Panc1 (cell line): ENCODE measurements around the gene TGFBR1.

ENCODE experiments used
- CTCF ChIP-seq: fragments of 450-650 bp; IDR thresholded peaks from 2 replicates; pipeline ENCODE4 v1.5.1; 2017; ENCODE audit warnings: mild to moderate bottlenecking
- POLR2AphosphoS5 ChIP-seq: IDR thresholded peaks from 2 replicates; pipeline ENCODE4 v1.6.1; 2012; ENCODE audit warnings: mild to moderate bottlenecking, low read depth, low read length, moderate library complexity
- REST ChIP-seq, 2 experiments: IDR thresholded peaks; 2 replicates each; pipeline ENCODE4 v1.6.1; 2011 to 2012; ENCODE audit warnings: low read depth in 2 of 2, control low read depth in 1 of 2, low read length in 1 of 2, mild to moderate bottlenecking in 1 of 2, moderate library complexity in 1 of 2; ENCODE audit not compliant: insufficient read depth in 1 of 2
- SIN3A ChIP-seq: IDR thresholded peaks from 2 replicates; pipeline ENCODE4 v1.6.1; 2012; ENCODE audit warnings: low read depth, mild to moderate bottlenecking, low read length, moderate library complexity, borderline replicate concordance; ENCODE audit not compliant: insufficient read depth

GRCh38 chr9:99108131-99108530 lies 3.2 kb downstream of the TGFBR1 start:
- TF ChIP-seq REST (IDR thresholded peaks at IDR 0.05; ENCODE audit: insufficient read depth in 1 of 2, low read depth in 2 of 2, low read length in 1 of 2), result no peak
- no peak for TF ChIP-seq CTCF
- TF ChIP-seq SIN3A, result no peak
- no peak for TF ChIP-seq POLR2AphosphoS5
